Stimulated activated CD8-positive, alpha-beta memory T cell treated with anti-CD3 and anti-CD28 coated beads, Interleukin-12 subunit alpha, Interleukin-12 subunit beta, amount 100 ng/mL, for 24 hours (primary cell): Measurements from ENCODE around the gene GPC4.
"Not testable (repeated sequence)": the region's sequence is repeated elsewhere in the genome, so short reads cannot be mapped to it uniquely, and the experiment has no call there.

ENCODE experiments used
- DNase-seq: peaks from one replicate; pipeline ENCODE4 v3.0.0-alpha.2; 2020; ENCODE audit errors: extremely low read depth

GPC4 gene

GRCh38 chrX:133306316-133306715 is 109.0 kb downstream of the GPC4 start:
- no peak for DNase-seq

GRCh38 chrX:133305348-133305747 is 109.9 kb downstream of the GPC4 start:
- no peak for DNase-seq

GRCh38 chrX:133302775-133303445 is 112.4 kb downstream of the GPC4 start:
- DNase-seq, result no peak

GRCh38 chrX:133300591-133300990 is 114.7 kb downstream of the GPC4 start:
- no peak for DNase-seq

- no peak for DNase-seq
Measured at GRCh38 chrX:133297284-133297683, 118.0 kb downstream of the GPC4 start.

GRCh38 chrX:133294126-133294525 is 121.2 kb downstream of the GPC4 start:
- no peak for DNase-seq

GRCh38 chrX:133290076-133290475 is 125.2 kb downstream of the GPC4 start:
- DNase-seq, result no peak

GRCh38 chrX:133287860-133288259 is 127.4 kb downstream of the GPC4 start:
- DNase-seq, result no peak

- no peak for DNase-seq
Measured at GRCh38 chrX:133285341-133285740, 129.9 kb downstream of the GPC4 start.

- DNase-seq, result not testable (repeated sequence)
Measured at GRCh38 chrX:133279112-133279730, 136.1 kb downstream of the GPC4 start.

GRCh38 chrX:133273180-133273579 is 142.1 kb downstream of the GPC4 start:
- no peak for DNase-seq

GRCh38 chrX:133269168-133269567 is 146.1 kb downstream of the GPC4 start:
- DNase-seq, result no peak

- no peak for DNase-seq
Measured at GRCh38 chrX:133267621-133268020, 147.7 kb downstream of the GPC4 start.

- DNase-seq, result no peak
Measured at GRCh38 chrX:133265331-133265730, 150.0 kb downstream of the GPC4 start.

GRCh38 chrX:133258481-133258880 is 156.8 kb downstream of the GPC4 start:
- DNase-seq, result no peak

- DNase-seq, result no peak
Measured at GRCh38 chrX:133254666-133255065, 160.6 kb downstream of the GPC4 start.

- no peak for DNase-seq
Measured at GRCh38 chrX:133251204-133251603, 164.1 kb downstream of the GPC4 start.

- DNase-seq, result no peak
Measured at GRCh38 chrX:133250184-133251100, 164.8 kb downstream of the GPC4 start.
